Right ventricle myocardium superior (tissue), 1 donor: ENCODE results near the gene KRT85. TPM values are rescaled to one million over a fixed set of nuclear protein-coding genes. Genes with fewer than 3 reads are reported as not detected.

Experiments used
- ATAC-seq: fragments of 200-7000 bp; cut with Tn5 transposase; one replicate; pipeline ENCODE4 v1.9.1; 2020; ENCODE audit warnings: mild to moderate bottlenecking; ENCODE audit not compliant: poor library complexity
- DNase-seq: peaks from one replicate; pipeline ENCODE4 v3.0.0-alpha.2; 2020
- intact Hi-C: fragments of 100-400 bp; cut with DNase I; formaldehyde crosslinking; loops from one replicate; pipeline ENCODE4 v1.11.2; 2022
- total RNA-seq: library from RNA; stranded (reverse); fragmentation: NEBNext Ultra II Directional; extraction: Animal tissue kit (Norgen Biotek cat#: 25700); gene quantifications from one replicate; pipeline ENCODE4 v1.2.1, GENCODE V29; 2021
- donor health status: DM: no; HTN: yes; CAD: no; lungs with severe emphysema.

Gene KRT85
- total RNA-seq, 1 donor from 2014 or later = not detected

- peak; percentile 87 for DNase-seq
Observed at GRCh38 chr12:52372216-52373154, 5.2 kb upstream of the KRT85 start.

GRCh38 chr12:52371716-52372115, 4.4 kb upstream of the KRT85 start:
- ATAC-seq = no peak
- intact Hi-C loops = loop anchor here (5.0 kb wide), 1 partner anchor 506 kb away; no protein-coding TSS in a partner anchor
- DNase-seq = no peak

More at GRCh38 chr12:52372216-52373154, 5.2 kb upstream of the KRT85 start:
- intact Hi-C loops = loop anchor here (5.0 kb wide), 1 partner anchor 505 kb away; no protein-coding TSS in a partner anchor
- peak; percentile 94 for ATAC-seq

- peak; percentile 63 for DNase-seq
- ATAC-seq = peak; percentile 76
- intact Hi-C loops = loop anchor here (5.0 kb wide), 1 partner anchor 506 kb away; no protein-coding TSS in a partner anchor
Observed at GRCh38 chr12:52370926-52371608, 3.8 kb upstream of the KRT85 start.

- intact Hi-C loops = loop anchor here (5.0 to 10.0 kb wide), 2 partner anchors 145 to 507 kb away; no protein-coding TSS in a partner anchor
- ATAC-seq (no peak), DNase-seq (no peak)
Observed at GRCh38 chr12:52369809-52370208, 2.5 kb upstream of the KRT85 start.

GRCh38 chr12:52369211-52369610, 1.9 kb upstream of the KRT85 start:
- DNase-seq = no peak
- intact Hi-C loops = loop anchor here (10.0 kb wide), 1 partner anchor 146 kb away; no protein-coding TSS in a partner anchor
- no peak for ATAC-seq

GRCh38 chr12:52368508-52368907, 1.2 kb upstream of the KRT85 start:
- no peak for DNase-seq
- ATAC-seq = no peak
- intact Hi-C loops = loop anchor here (10.0 kb wide), 1 partner anchor 146 kb away; no protein-coding TSS in a partner anchor

GRCh38 chr12:52367876-52368275, 595 bp upstream of the KRT85 start:
- DNase-seq (no peak), ATAC-seq (no peak)
- intact Hi-C loops = loop anchor here (10.0 kb wide), 1 partner anchor 147 kb away; no protein-coding TSS in a partner anchor

GRCh38 chr12:52364901-52365489, 2.3 kb downstream of the KRT85 start:
- DNase-seq = no peak
- intact Hi-C loops = loop anchor here (10.0 kb wide), 1 partner anchor 150 kb away; no protein-coding TSS in a partner anchor
- ATAC-seq = no peak

GRCh38 chr12:52364061-52364460, 3.2 kb downstream of the KRT85 start:
- intact Hi-C loops = loop anchor here (10.0 kb wide), 1 partner anchor 151 kb away; no protein-coding TSS in a partner anchor
- ATAC-seq = no peak
- DNase-seq = no peak

- no peak for DNase-seq
- intact Hi-C loops = loop anchor here (10.0 kb wide), 1 partner anchor 152 kb away; no protein-coding TSS in a partner anchor
Observed at GRCh38 chr12:52363111-52363679, 4.1 kb downstream of the KRT85 start.

GRCh38 chr12:52362118-52362726, 5.1 kb downstream of the KRT85 start:
- DNase-seq (no peak), ATAC-seq (no peak)

More at GRCh38 chr12:52363111-52363679, 4.1 kb downstream of the KRT85 start:
- no peak for ATAC-seq

GRCh38 chr12:52361553-52361952, 5.7 kb downstream of the KRT85 start:
- DNase-seq = no peak
- no peak for ATAC-seq
- intact Hi-C loops = loop anchor here (10.0 kb wide), 1 partner anchor 153 kb away; no protein-coding TSS in a partner anchor

More at GRCh38 chr12:52362118-52362726, 5.1 kb downstream of the KRT85 start:
- intact Hi-C loops = loop anchor here (10.0 kb wide), 1 partner anchor 153 kb away; no protein-coding TSS in a partner anchor

- intact Hi-C loops = loop anchor here (10.0 kb wide), 1 partner anchor 154 kb away; no protein-coding TSS in a partner anchor
- DNase-seq (no peak), ATAC-seq (no peak)
Observed at GRCh38 chr12:52360663-52361271, 6.5 kb downstream of the KRT85 start.

- intact Hi-C loops = loop anchor here (10.0 kb wide), 1 partner anchor 155 kb away; no protein-coding TSS in a partner anchor
- DNase-seq = no peak
- no peak for ATAC-seq
Observed at GRCh38 chr12:52360106-52360662, 7.1 kb downstream of the KRT85 start.

GRCh38 chr12:52359621-52360061, 7.6 kb downstream of the KRT85 start:
- intact Hi-C loops = loop anchor here (10.0 kb wide), 1 partner anchor 155 kb away; no protein-coding TSS in a partner anchor
- no peak for ATAC-seq
- no peak for DNase-seq

GRCh38 chr12:52358575-52359350, 8.5 kb downstream of the KRT85 start:
- ATAC-seq (no peak), DNase-seq (no peak)
- intact Hi-C loops = no loop called here
